ENCODE data around the gene METTL4.
"Not testable (repeated sequence)": the region's sequence is repeated elsewhere in the genome, so short reads cannot be mapped to it uniquely, and the experiment has no call there.

METTL4 gene

GRCh38 chr18:2564373-2564772 lies 6.9 kb downstream of the METTL4 start:
- DNase-seq (ENCODE audit: low read depth in 1 of 2, low spot score in 1 of 2): no peak

DNA sequence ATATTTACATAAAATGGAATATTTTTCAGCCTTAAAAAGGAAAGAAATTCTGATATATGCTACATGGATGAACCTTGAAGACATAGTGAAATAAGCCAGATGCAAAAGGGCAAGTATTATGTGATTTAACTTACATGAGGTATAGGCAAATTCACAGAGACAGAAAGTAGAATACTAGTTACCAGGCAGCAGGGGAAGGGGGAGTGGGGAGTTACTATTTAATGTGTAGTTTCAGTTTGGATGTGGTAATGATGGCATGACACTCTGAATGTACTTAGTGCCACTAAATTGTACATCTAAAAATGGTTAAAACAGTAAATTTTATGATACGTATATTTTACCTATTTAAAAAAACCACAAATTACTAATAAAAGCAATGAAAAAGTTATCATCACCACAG lies 12.1 kb downstream of the METTL4 start:
- DNase-seq (ENCODE audit: low read depth in 1 of 2, low spot score in 1 of 2): no peak

DNA sequence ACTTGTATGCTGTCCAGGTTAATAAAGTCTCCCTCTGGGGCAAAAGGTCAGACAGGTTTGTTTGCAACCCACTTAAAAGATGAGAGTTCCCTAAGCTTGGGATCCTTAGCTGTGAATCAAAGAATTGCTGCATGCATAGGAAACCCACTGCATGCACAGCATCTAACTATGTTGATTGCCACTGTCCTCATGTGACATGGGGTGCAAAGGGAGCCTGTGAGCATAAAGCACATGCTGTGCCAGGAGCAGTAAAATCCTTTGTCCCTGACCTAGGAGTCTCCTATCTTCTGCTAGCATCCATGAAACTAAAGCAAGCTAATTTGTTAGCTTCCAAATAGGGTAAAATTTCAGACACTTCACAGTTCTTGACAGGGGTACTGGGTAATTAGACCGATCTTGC lies 13.8 kb downstream of the METTL4 start:
- no peak for DNase-seq (ENCODE audit: low read depth in 1 of 2, low spot score in 1 of 2)

GRCh38 chr18:2555895-2556294 lies 15.4 kb downstream of the METTL4 start:
- DNase-seq (ENCODE audit: low read depth in 1 of 2, low spot score in 1 of 2): no peak

DNA sequence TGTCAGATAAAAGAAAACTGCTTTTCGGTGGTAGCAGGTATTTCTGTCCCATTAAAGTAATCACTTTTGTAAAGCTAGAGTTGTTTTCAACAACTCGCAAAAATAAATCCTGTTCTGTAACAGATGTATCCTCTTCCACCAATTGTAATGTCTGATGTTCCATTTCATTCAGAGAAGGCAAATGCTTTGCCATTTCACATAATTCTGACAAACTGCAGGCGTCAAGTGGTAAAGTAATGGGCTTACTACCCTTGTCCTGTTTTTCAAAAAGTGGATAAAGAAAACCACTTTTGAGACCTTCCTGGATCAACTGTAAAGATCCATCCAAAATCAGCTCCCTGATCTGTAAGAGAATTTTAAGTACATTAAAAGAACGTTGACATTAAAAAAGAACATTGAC lies 16.6 kb downstream of the METTL4 start:
- DNase-seq (ENCODE audit: low read depth in 1 of 2, low spot score in 1 of 2): no peak

DNA sequence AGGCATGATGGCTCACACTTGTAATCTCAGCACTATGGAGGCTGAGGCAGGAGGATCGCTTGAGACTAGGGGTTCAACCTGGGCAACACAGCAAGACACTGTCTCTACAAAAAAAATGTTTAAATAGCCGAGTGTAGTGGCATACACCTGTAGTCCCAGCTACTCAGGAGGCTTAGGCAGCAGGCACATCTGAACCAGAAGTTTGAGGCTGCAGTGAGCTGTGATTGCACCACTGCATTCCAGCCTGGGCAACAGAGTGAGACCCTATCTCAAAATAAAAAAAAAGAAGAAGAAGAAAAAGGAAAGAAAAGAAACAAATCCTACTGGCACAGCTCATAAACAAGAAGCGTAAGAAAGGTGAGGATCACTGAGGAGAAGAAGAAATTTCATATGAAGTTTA lies 19.9 kb downstream of the METTL4 start:
- DNase-seq (ENCODE audit: low read depth in 1 of 2, low spot score in 1 of 2): no peak

DNA sequence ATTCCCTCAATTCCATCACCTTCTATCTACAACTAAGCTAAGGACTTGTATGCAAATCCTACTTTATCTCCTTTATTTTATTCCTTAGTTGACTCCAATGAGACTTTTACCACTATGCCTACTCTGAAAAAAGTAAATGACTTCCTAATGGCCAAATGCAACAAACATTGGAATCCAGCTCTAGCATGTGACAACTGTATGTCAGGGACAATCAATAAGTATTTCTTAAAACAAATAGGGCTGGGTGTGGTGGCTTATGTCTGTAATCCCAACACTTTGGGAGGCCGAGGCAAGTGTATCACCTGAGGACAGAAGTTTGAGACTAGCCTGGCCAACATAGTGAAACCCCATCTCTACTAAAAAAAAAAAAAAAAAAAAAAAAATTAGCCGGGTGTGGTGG lies 21.8 kb downstream of the METTL4 start:
- DNase-seq (ENCODE audit: low read depth in 1 of 2, low spot score in 1 of 2): no peak

DNA sequence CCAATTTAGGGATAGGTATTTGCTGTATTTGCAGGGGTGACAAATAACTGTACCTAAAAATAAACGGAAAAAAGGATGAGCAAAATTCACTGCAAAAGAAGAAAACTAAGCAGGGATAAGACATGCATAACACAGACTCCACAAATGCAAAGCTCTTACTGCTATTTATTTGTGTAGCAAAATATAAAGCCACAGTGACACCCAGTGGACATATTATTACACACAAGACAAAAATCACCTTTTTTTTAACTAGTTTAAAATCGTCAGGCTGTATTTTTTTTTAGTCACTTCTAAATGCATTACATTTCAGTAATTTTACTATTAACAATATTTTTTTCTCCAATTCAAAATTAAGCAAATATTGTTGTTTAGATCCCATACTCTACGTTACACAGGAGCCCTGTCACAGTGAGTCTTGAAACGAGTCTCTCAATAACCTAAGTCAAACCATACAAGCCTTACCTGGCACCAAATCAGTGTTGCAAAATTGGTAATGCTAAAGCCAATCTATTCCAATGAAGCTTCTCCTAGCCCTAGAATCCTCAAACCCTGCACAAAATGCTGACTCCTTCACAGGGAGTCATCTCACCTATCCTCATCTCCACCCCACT lies 23.7 kb downstream of the METTL4 start:
- DNase-seq (ENCODE audit: low read depth in 1 of 2, low spot score in 1 of 2): no peak

DNA sequence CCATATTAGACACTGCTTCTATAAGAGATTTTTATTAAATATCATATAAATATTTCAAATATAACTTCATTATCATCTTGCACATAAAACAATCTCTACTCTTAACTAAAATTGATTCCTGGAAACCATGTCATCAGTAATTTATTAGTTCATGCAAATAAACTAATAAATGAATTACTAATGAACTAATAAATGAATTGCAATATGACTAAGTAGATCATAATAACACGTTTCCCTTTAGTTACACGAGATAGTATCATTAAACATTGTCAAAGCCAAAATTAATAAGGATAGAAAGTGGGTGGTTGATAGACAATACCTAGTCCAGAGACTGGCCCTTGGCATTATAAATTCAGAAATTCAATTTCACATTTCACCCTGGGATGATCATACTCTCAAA lies 26.1 kb downstream of the METTL4 start:
- no peak for DNase-seq (ENCODE audit: low read depth in 1 of 2, low spot score in 1 of 2)

GRCh38 chr18:2541925-2542563 lies 29.3 kb downstream of the METTL4 start:
- DNase-seq (ENCODE audit: low read depth in 1 of 2, low spot score in 1 of 2): not testable (repeated sequence)

GRCh38 chr18:2540575-2540974 lies 30.7 kb downstream of the METTL4 start:
- no peak for DNase-seq (ENCODE audit: low read depth in 1 of 2, low spot score in 1 of 2)

GRCh38 chr18:2538844-2539243 lies 32.5 kb downstream of the METTL4 start:
- DNase-seq (ENCODE audit: low read depth in 1 of 2, low spot score in 1 of 2): no peak

DNA sequence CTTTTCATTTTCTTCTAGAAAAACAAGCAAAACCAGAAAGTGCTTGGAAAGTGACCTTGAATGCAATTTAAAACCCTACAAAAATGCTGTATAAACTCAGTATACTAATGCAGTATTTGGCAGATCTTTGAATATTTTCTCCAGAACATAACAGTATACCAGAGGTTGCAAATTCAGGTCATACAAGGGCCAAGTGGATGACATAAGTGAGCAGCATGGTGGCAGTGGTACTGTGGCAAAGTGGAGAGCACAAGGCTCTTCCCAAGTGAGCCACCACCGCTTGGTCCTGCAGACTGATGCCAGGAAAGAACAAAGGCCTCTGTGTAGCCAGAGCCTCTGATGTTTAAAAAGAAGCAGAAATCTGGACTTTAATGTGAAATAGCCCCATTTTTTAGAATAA lies 33.1 kb downstream of the METTL4 start:
- DNase-seq (ENCODE audit: low read depth in 1 of 2, low spot score in 1 of 2): no peak

GRCh38 chr18:2537296-2537695 lies 34.0 kb downstream of the METTL4 start:
- no peak for DNase-seq (ENCODE audit: low read depth in 1 of 2, low spot score in 1 of 2)

DNA sequence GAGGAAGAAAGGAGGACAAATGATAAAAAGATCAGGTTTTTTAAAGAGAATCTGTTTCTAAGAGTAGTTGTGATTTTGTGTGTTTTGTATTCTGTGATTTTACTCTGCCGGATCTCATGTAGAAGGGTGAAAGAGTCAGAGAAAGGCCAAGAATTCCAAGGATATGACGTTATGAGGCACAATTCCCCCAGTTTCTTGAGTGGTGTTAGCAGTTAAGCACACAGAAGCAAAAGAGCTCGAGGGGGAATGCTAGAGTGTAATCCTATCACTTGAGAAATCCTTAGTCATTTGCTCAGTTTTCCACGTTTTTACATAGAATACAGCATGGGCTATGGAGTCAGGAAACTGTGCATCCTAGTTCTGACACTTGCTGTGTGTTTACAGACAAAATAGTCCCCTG lies 34.8 kb downstream of the METTL4 start:
- DNase-seq (ENCODE audit: low read depth in 1 of 2, low spot score in 1 of 2): no peak

- DNase-seq (ENCODE audit: low read depth in 1 of 2, low spot score in 1 of 2): no peak
These were observed 35.2 kb downstream of the METTL4 start for GRCh38 chr18:2536063-2536462.

DNA sequence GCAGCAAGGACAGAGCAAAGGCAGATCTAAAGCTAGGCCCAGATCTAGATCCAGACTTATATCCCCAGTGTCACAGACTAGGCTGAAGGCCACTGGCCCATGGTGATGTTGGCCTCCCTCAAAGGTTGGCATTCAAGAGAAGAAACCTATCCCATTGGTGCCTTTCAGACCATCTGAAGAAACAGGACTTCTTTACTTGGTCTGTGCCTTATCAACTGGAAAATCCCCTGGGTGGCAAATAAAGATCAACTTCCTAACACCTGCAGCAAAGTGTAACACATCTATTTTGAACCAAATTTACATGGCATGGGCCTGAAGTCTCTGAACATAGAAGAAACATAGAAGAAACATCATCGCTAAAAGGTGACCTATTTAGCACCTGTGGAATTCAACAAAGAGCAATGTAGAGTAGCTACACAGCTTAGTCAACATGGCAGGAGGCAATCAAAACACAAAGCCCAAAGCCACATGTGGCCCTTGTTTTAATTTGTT lies 35.8 kb downstream of the METTL4 start:
- DNase-seq (ENCODE audit: low read depth in 1 of 2, low spot score in 1 of 2): no peak

DNA sequence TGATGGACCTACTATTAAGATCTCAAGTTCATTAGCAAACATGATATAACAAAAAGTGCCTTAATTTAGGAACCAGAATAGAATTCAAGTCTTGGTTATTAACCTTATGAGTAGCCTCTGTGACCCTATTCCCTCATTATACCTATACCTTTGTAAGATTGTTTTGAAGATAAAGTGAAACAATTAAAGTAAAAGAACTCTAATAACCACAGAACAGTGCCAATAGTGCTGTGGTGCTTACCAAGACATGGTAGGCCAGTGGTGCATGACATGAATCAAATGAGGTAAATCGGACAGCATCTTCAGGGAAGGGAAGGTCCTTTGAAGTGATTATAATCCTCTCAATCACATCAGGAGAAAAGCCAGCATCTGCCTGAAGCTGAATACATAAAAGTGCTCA lies 36.4 kb downstream of the METTL4 start:
- DNase-seq (ENCODE audit: low read depth in 1 of 2, low spot score in 1 of 2): no peak

GRCh38 chr18:2532797-2533196 lies 38.5 kb downstream of the METTL4 start:
- DNase-seq (ENCODE audit: low read depth in 1 of 2, low spot score in 1 of 2): no peak

GRCh38 chr18:2531751-2532150 lies 39.6 kb downstream of the METTL4 start:
- DNase-seq (ENCODE audit: low read depth in 1 of 2, low spot score in 1 of 2): no peak

GRCh38 chr18:2529154-2529553 lies 42.2 kb downstream of the METTL4 start:
- DNase-seq (ENCODE audit: low read depth in 1 of 2, low spot score in 1 of 2): no peak

DNA sequence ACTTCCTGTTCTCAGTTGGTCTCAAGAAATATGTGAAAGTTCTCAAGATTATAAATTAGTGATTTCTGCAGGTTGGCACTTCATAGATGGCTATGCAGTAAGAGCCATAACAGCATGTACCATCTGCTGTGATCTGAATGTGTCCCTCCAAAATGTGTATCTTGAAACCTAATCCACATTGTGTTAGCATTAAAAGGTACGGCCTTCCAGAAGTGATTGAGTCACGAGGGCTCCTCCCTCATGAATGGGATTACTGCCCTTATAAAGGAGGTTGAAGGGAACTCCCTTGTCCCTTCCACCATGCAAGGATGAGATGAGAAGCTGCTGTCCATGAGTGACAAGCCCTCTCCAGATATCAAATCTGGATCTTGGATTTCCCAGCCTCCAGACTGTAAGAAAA lies 45.0 kb downstream of the METTL4 start:
- no peak for DNase-seq (ENCODE audit: low read depth in 1 of 2, low spot score in 1 of 2)

- DNase-seq (ENCODE audit: low read depth in 1 of 2, low spot score in 1 of 2): not testable (repeated sequence)
These were observed 46.5 kb downstream of the METTL4 start for GRCh38 chr18:2524794-2525198.
